Measurements from ENCODE around the gene MRNIP.

Gene MRNIP

GRCh38 chr5:179803651-179804554, 54.7 kb downstream of the MRNIP start:
- DNase-seq (ENCODE audit: low read depth): no peak

GRCh38 chr5:179802950-179803562, 55.6 kb downstream of the MRNIP start:
- DNase-seq (ENCODE audit: low read depth): no peak

GRCh38 chr5:179802207-179802883, 56.3 kb downstream of the MRNIP start:
- no peak for DNase-seq (ENCODE audit: low read depth)

DNA sequence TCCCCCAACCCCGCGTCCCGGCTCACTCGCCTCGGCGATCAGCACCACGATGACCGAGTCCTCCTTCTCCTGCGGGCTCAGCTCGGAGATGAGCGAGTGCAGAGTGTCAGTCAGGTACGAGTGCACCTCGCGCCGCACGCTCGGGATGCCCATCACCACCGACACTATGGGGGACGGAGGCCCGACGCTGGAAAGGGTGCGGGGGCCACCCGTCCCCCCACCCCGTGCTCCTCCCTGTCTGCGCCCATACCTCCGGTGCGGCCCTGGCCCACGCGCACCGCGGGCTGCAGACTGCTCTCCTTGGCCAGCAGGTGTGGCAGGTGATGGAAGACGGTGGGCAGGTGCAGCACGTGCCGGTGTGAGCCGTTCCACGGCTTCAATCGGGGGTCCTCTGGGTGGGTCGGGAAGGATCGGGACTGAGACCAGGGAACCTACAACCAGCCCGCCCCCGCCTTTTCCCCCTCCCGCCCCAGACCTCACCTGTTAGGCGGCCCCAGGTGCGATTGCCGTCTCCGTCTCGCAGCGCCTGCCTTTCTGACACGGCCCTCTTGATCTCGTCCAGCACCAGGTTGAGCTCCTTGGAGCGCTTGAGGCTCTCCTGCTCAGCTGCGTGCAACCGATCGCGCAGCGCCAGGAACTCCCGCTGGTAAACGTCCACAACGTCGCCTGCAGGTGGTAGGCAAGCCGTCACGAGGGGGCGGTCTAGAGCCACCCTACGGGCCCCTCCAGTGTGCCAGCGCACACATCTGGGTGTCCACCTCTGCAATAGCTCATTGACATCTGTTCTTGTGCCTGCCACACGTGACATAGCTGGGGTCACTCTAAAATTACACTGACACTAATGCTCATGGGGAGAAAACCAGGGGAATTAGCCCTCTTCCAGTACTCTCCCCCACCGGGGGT, 57.1 kb downstream of the MRNIP start:
- DNase-seq (ENCODE audit: low read depth): peak; percentile 79

DNA sequence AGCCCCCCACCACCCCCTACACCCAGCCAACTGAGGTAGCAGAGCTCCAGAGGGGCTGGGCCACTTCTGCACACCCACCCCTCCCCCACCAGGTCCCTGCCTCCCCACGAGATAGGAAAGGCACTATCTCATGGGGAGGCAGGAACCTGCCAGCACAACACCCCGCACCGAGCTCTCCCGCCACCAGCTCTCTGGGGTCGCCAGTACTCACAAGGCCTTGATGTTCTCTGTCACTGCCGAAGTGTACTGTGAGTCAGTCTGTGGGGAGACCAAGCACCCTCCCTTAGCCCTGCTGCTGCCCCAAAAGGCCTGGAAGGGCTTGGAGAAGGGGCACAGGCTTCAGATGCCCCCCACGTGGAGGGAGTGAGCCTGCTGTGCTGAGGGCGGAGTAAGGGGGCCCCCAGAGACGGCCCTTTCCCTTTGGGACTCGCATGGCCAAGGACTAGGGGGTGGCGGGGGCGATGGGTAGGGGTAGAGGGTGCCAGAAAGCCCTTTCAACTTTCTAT, 57.9 kb downstream of the MRNIP start:
- DNase-seq (ENCODE audit: low read depth): no peak

DNA sequence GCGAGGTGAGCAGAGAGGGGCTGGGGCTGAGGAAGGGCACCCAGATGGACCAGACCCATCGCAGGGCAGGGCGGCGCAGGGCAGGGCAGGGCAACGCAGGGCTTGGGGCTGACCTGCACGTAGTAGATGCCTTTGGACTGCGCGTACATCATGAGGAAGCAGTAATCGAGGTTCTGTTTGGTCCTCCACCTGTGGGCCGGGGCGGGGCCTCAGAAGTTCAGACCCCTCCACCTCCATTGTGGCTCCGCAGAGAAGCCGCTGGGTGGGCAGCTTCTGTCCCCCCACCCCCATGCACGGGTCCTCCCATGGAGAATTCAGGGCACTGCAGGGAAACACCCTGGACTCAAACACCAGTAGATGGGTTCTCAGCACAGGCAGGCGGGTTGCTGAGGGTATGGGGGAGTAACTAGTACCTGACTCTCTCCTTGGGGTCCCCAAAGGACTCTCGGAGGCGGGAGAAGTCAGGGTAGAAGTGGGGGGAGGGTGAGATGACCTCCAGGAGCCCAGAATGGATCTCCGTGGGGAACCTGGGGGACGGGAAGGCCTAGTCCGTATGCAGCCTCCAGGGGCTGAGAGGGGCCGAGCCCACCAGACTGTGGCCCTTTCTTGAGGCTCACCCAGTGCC, 58.4 kb downstream of the MRNIP start:
- DNase-seq (ENCODE audit: low read depth): no peak

DNA sequence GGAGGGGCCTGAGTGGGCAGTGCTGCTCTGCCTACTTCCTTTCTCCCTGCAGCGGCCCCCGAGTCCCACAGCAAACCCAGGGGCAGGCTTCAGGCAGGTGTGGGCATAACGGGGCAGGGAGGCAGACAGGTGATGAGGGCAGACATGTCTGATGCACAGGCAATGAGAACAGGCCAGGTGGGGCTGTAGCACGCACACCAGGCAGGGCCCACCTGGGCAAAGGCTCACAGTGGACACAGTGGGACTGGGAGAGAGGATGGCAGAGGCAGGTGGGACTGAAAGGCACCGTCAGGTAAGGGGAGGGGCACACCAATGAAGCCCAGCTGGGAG, 59.0 kb downstream of the MRNIP start:
- DNase-seq (ENCODE audit: low read depth): no peak

DNA sequence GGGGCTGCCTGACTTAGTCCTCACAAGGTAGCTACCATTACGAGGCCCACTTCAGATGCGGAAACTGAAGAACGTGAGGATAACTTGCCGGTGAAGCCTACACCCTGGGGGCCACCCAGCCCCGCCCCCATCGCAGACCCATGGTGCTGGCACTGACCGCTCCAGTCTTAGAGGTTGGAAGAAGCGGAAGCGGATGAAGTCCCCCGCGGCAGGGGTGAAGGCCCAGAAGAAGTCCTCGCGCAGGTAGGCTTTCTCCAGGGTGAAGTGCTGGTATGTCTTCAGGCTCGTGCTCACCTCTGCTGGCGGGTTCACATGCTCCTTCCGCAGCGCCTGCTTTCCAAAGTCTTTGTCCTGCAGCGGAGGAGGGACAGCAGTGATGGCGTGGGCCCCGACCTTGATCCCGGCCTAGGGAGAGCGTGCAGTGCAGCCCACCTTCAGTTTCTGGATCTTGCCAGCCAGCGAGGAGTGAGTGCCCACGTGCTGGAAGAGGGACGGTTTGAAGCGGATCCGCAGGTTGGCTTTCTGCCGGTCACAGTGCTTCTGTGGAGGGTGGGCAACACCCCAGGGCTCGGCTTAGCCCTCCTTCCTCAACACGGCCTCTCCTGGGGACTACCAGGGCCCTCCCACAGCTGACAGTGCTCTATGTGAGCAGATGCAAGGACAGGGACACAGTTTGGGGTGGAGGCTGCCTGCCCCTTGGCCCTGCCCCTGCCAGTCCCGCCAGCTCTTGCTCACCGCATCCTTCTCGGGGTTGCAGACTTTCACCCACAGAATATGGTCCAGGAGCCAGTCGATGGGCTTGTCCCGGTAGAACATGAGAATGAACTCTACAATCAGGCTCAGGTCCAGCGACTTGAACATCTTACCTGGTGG, 59.6 kb downstream of the MRNIP start:
- DNase-seq (ENCODE audit: low read depth): no peak

- DNase-seq (ENCODE audit: low read depth): no peak
Measured at GRCh38 chr5:179798144-179798770, 60.4 kb downstream of the MRNIP start.

DNA sequence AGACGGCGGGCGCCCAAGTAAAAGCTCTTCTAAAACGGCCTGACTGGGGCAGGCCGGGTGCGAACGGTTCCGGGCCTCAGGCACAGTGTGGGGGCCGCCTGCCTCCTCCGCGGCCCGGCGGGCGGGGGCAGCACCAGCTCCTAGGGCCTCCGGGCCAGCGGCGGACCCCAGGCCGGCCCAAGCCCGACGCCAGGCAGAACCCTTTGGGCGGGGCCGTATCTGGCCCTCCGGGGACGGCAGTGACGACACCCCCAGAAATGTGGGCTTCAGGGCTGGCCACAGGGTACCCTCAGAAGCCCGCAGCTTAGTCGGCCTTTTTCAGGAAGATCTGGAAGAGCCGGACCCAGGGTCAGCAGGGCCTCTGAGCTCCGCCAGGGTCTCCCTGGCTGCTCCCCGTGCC, 60.9 kb downstream of the MRNIP start:
- no peak for DNase-seq (ENCODE audit: low read depth)

GRCh38 chr5:179796877-179797608, 61.6 kb downstream of the MRNIP start:
- no peak for DNase-seq (ENCODE audit: low read depth)

- peak; percentile 56 for DNase-seq (ENCODE audit: low read depth)
Measured at GRCh38 chr5:179795863-179796833, 62.5 kb downstream of the MRNIP start.

DNA sequence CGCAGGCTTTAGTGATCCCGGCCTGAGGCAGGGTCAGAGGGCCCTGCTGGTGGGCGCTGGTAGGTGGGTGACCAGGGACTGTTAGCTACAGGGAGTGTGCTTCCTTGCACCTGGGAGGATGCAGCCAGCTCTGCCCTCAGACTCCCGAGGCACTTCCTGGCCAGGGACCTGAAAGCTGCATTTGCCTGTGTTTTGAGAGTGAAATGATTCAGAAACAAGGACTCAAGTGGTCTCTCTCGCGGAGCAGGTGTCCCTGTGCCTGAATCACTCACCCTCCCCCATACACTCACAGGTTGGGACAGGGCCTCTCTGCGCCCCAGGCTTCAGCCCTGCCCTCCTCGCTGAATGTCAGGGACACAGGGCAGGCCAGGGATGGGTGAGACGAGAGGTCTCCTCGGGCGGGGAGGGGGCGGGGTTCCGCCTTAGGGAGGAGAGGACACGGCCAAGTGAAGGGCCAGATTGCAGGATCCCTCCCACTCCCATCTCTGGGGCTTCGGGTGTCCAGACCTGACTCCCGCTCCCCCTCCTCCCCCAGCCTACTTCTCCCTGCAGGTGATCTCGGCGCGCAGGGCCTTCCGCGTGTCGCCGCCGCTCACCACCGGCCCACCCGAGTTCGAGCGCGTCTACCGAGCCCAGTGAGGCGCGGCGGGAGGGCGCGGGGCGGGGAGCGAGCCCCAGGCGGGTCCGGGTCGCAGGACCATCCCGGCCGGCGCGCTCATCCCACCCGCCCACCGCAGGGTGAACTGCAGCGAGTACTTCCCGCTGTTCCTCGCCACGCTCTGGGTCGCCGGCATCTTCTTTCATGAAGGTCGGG, 63.4 kb downstream of the MRNIP start:
- no peak for DNase-seq (ENCODE audit: low read depth)

DNA sequence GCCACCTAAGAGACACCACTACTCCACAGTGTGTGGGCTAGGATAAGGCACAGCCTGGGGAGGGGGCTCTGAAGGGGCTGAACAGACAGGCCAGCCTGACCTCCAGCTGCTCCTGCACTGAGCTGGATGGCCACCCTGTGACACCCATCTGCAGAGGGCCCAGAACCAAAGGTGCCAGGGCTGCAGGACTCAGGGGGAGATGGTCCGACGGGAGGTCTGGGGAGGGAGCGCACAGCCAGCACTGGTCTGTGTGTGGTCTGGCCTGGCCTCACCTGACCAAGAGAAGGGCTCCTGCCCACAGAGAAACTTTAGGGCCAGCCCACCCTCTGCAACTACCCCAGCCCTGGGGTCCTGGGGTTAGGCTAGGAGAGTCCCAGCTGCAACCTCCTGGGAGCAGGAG, 64.0 kb downstream of the MRNIP start:
- no peak for DNase-seq (ENCODE audit: low read depth)

GRCh38 chr5:179794171-179794570, 64.4 kb downstream of the MRNIP start:
- DNase-seq (ENCODE audit: low read depth): no peak

- no peak for DNase-seq (ENCODE audit: low read depth)
Measured at GRCh38 chr5:179793468-179794139, 65.0 kb downstream of the MRNIP start, which contains the start of gene LTC4S. Gene LTC4S (plus strand): TSS chr5:179793986. CDS start chr5:179794081, 95 bp downstream.
